ENCODE results near the gene ABCB10. TPM values are rescaled to one million over a fixed set of nuclear protein-coding genes. Genes with fewer than 3 reads are reported as not detected.

Gene ABCB10
- total RNA-seq, 1 donor from 2014 or later = 17.3 TPM

GRCh38 chr1:229557913-229558414, 543 bp downstream of the ABCB10 start:
- intact Hi-C loops (cut with DNase I) = no loop called here
- Histone ChIP-seq H3K36me3 (no peaks in the 10 kb centered on the region), H3K4me1 (peaks cover 19% of the 10 kb centered on the region), H3K4me3 (peak overlapping the region; percentile 75), H3K27ac (peak overlapping the region; percentile 86), H3K9me3 (no peaks in the 10 kb centered on the region), H3K27me3 (no peaks in the 10 kb centered on the region)
- DNase-seq (peak; percentile 82), ATAC-seq (peak; percentile 41)
- TF ChIP-seq CTCF (IDR thresholded peaks at IDR 0.05) = peak; percentile 5

GRCh38 chr1:229557200-229557850, 1.2 kb downstream of the ABCB10 start:
- Histone ChIP-seq H3K9me3 (no peaks in the 10 kb centered on the region), H3K4me1 (peaks cover 19% of the 10 kb centered on the region), H3K36me3 (no peaks in the 10 kb centered on the region), H3K27ac (peak overlapping the region; percentile 86), H3K4me3 (peak overlapping the region; percentile 75), H3K27me3 (no peaks in the 10 kb centered on the region)
- ATAC-seq (no peak), DNase-seq (no peak)
- no peak for TF ChIP-seq CTCF (IDR thresholded peaks at IDR 0.05)
- intact Hi-C loops (cut with DNase I) = no loop called here

GRCh38 chr1:229554886-229555621, 3.5 kb downstream of the ABCB10 start:
- Histone ChIP-seq H3K9me3 (no peaks in the 10 kb centered on the region), H3K27me3 (no peaks in the 10 kb centered on the region), H3K27ac (no peak overlapping the region), H3K4me3 (no peak overlapping the region), H3K36me3 (no peaks in the 10 kb centered on the region), H3K4me1 (peaks cover 19% of the 10 kb centered on the region)
- no peak for TF ChIP-seq CTCF (IDR thresholded peaks at IDR 0.05)
- no peak for ATAC-seq
- intact Hi-C loops (cut with DNase I) = no loop called here
- DNase-seq = no peak

GRCh38 chr1:229553621-229554130, 4.8 kb downstream of the ABCB10 start:
- no peak for ATAC-seq
- intact Hi-C loops (cut with DNase I) = no loop called here
- Histone ChIP-seq H3K9me3 (no peaks in the 10 kb centered on the region), H3K36me3 (no peaks in the 10 kb centered on the region), H3K27me3 (no peaks in the 10 kb centered on the region), H3K4me1 (peaks cover 13% of the 10 kb centered on the region), H3K4me3 (no peak overlapping the region), H3K27ac (no peak overlapping the region)
- no peak for TF ChIP-seq CTCF (IDR thresholded peaks at IDR 0.05)
- DNase-seq = no peak

GRCh38 chr1:229552732-229553131, 5.8 kb downstream of the ABCB10 start:
- intact Hi-C loops (cut with DNase I) = no loop called here
- ATAC-seq = no peak
- DNase-seq = no peak

More at GRCh38 chr1:229552732-229553131, 5.8 kb downstream of the ABCB10 start:
- Histone ChIP-seq H3K9me3 (no peaks in the 10 kb centered on the region), H3K27ac (no peak overlapping the region), H3K4me1 (peaks cover 13% of the 10 kb centered on the region), H3K27me3 (no peaks in the 10 kb centered on the region), H3K4me3 (no peak overlapping the region), H3K36me3 (peaks cover 9% of the 10 kb centered on the region)
- TF ChIP-seq CTCF (IDR thresholded peaks at IDR 0.05) = no peak

All from upper lobe of right lung (tissue), 1 donor.